ENCODE measurements around the gene HOXC9. TPM values are rescaled to one million over a fixed set of nuclear protein-coding genes. Genes with fewer than 3 reads are reported as not detected.

The HOXC9 gene
- total RNA-seq, 1 donor from 2014 or later = not detected

DNA sequence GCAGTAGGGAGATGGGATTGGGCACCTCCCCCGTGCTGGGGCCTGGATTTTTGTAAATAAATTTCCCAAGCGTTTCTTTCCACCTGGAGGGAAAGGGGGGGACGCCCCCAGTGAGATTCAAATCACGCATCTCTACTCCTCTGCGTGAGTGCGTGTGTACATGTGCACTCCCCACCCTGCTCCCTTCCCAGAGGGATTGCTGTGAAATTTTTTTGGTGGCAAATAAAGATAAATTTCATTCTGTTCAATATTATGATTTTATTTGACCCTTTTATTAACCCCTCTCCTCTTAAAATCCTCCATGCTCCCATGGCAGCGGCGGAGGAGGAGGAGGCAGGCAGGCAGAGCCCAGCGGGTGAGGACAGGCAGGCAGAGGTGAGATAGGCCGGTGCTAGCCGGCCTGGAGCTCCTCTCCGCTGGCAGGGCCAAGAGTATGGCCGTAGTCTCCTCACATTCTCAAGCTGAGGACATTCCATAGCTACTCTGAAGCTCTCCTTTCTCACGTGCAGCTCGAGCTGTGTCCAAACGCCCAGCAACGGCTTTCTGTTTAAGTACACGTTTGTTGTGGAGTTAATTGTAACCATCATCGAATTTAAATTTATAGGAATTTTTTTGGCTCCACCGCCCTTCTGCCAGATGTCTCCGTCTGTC, 23.7 kb upstream of the HOXC9 start:
- POLR2A ChIA-PET = interaction anchor here (0.8 kb wide), 1 partner anchor 8 kb away, joined by 4 read pairs; the partner anchor contains the start of gene HOXC10
- intact Hi-C loops (cut with micrococcal nuclease) = no loop called here
- H3K27me3 Mint-ChIP-seq = peaks cover 76% of the 10 kb centered on the region
- peaks cover 4% of the 10 kb centered on the region for H3K9me3 Mint-ChIP-seq
- CTCF ChIA-PET = no interaction called here
- H3K4me3 Mint-ChIP-seq = no peak overlapping the region
- TF ChIP-seq, protein P1, sequence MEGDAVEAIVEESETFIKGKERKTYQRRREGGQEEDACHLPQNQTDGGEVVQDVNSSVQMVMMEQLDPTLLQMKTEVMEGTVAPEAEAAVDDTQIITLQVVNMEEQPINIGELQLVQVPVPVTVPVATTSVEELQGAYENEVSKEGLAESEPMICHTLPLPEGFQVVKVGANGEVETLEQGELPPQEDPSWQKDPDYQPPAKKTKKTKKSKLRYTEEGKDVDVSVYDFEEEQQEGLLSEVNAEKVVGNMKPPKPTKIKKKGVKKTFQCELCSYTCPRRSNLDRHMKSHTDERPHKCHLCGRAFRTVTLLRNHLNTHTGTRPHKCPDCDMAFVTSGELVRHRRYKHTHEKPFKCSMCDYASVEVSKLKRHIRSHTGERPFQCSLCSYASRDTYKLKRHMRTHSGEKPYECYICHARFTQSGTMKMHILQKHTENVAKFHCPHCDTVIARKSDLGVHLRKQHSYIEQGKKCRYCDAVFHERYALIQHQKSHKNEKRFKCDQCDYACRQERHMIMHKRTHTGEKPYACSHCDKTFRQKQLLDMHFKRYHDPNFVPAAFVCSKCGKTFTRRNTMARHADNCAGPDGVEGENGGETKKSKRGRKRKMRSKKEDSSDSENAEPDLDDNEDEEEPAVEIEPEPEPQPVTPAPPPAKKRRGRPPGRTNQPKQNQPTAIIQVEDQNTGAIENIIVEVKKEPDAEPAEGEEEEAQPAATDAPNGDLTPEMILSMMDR (IDR thresholded peaks at IDR 0.05) = no peak
- H3K36me3 Mint-ChIP-seq (ENCODE audit: low read depth) = no peaks in the 10 kb centered on the region
- H3K27ac Mint-ChIP-seq = no peak overlapping the region
- ATAC-seq (ENCODE audit: low read depth) = no peak
- no peak for DNase-seq
- H3K4me1 Mint-ChIP-seq = peaks cover 15% of the 10 kb centered on the region

DNA sequence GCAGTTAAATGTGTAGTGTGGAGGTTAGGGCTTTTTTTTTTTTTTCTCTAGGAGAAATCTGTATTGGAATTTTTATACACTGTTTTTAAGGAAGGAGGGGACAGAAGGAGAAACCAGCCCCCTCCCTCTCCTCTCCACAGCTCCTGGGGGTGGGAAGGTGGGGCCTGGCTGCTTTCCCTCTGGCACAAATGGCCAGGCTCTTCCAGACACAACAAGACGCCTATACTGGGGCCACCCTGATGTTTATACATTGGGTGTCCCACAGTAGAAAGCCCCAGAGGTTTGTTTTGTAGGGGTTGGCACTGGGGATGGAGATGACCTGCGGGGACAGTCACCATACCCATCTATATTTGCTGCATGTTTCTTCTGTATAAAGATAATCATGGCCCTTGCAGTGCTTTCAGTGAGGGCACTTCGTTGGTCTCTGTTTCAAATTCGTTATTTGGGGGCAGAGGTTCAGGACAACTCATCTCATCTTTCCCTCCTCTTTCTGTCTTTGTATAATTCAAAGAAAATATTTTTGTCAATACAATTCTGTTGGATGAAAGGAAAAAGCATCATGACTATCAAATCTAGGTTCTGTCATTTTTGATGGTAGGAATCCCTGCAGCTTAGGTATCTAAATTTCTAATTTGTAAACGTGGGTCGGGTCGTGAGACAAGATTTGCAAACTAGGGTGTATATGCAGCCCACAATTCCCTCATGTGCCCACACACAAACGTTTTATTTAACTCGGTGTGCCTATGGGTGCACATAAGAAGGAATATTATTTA, 23.0 kb upstream of the HOXC9 start:
- Mint-ChIP-seq H3K4me3 (no peak overlapping the region), H3K4me1 (peaks cover 15% of the 10 kb centered on the region), H3K27ac (no peak overlapping the region), H3K36me3 (ENCODE audit: low read depth) (no peaks in the 10 kb centered on the region), H3K9me3 (peaks cover 4% of the 10 kb centered on the region), H3K27me3 (peaks cover 76% of the 10 kb centered on the region)
- DNase-seq (no peak), ATAC-seq (ENCODE audit: low read depth) (no peak)
- CTCF ChIA-PET = no interaction called here
- intact Hi-C loops (cut with micrococcal nuclease) = no loop called here
- POLR2A ChIA-PET = interaction anchor here (0.7 kb wide), 1 partner anchor 82 kb away, joined by 4 read pairs; no protein-coding TSS in a partner anchor
- TF ChIP-seq, protein P1 (IDR thresholded peaks at IDR 0.05) = no peak

DNA sequence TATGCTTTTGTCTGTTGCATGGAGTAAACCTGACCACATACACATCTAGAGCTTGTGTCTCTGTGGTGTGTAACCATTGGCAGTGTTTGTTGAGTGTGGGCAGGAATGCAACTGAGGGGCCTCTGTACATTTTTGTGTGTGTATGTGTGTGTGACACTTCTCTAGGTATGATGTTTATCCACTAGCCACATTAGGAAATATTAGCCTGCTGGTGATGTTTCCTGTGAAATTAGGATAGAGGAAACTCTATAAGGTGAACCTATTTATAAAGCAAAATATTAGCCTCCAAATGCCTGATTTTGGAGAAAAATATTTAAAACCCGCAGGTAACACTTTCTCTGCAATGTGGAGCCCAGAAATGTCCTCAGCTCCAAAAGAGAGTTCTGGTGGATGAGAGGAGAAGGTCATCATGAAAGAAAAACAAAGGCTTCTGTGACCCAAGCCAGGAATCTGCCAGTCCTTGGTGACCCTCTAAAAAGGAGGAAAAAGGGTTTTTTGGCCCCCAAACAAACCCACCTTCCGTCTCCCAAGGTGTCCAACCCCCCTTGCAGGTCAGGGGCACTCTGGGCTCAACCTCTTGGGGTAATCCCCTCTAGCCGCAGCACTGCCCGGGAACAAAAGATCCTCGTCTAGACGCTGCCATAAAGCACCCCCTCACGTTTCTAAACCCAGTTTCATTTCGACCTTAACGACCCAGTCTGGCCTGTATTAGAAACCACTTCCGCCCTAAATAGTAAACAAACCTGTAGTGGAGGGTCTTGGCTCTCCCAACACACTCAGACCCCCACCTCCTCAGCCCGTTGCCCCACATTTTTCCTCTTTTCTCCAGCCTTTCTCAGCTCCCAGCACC, 22.1 kb upstream of the HOXC9 start:
- intact Hi-C loops (cut with micrococcal nuclease) = no loop called here
- peaks cover 15% of the 10 kb centered on the region for H3K4me1 Mint-ChIP-seq
- H3K27me3 Mint-ChIP-seq = peaks cover 75% of the 10 kb centered on the region
- no peak overlapping the region for H3K27ac Mint-ChIP-seq
- peaks cover 2% of the 10 kb centered on the region for H3K9me3 Mint-ChIP-seq
- POLR2A ChIA-PET = interaction anchor here (0.6 to 0.7 kb wide), 2 partner anchors 54 to 81 kb away, joined by 4 read pairs; no protein-coding TSS in a partner anchor
- TF ChIP-seq, protein P1 (IDR thresholded peaks at IDR 0.05) = no peak
- H3K4me3 Mint-ChIP-seq = no peak overlapping the region
- no peak for DNase-seq
- CTCF ChIA-PET = no interaction called here
- ATAC-seq (ENCODE audit: low read depth) = no peak
- H3K36me3 Mint-ChIP-seq (ENCODE audit: low read depth) = no peaks in the 10 kb centered on the region

DNA sequence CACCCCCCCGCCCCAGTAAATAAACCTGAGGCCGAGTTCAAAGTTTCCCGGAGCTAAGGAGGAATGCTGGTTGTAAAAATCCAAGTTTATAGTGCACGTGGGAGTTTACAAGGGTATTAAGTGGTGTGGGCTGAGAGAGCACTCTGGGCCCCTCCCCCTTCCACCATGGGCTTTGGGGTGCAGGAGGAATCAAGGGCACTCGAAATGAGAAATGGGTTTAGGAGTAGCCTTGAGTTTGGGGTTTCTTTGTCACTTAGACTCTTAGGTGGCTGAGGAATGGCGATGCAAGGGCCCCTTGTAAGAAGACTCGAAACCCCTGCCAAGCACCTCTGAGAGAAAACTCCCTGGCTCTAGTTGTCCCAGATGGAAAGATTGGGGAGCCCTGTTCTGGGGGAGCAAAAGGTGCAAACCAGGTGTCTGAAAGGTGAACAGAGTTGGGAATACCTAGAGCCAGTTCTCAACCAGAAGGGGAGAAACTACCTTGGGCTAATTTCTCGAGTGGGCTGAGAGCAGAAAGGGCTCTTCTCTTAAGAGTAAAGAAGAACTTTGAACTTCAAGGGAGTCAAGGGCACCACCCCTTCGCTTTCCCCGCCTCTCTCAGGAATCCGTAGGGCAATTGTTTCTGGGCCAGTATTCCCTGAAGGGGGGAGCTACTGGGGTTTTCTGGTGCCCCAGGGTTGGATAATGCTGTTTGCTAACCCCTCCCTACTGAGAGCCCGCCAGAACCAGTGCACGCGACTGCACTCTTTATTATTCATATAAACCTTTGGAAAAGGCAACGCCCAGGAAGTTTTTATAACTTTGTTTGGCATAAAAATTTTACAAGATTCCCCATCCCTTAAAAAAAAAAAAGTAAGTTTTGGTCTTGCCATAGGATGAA, 21.2 kb upstream of the HOXC9 start:
- Mint-ChIP-seq H3K27me3 (peaks cover 77% of the 10 kb centered on the region), H3K4me3 (no peak overlapping the region), H3K27ac (no peak overlapping the region), H3K9me3 (peaks cover 2% of the 10 kb centered on the region), H3K4me1 (peaks cover 10% of the 10 kb centered on the region), H3K36me3 (ENCODE audit: low read depth) (no peaks in the 10 kb centered on the region)
- CTCF ChIA-PET = no interaction called here
- TF ChIP-seq, protein P1 (IDR thresholded peaks at IDR 0.05) = no peak
- DNase-seq = no peak
- no peak for ATAC-seq (ENCODE audit: low read depth)
- POLR2A ChIA-PET = interaction anchor here (0.6 kb wide), 1 partner anchor 53 kb away, joined by 4 read pairs; no protein-coding TSS in a partner anchor
- intact Hi-C loops (cut with micrococcal nuclease) = no loop called here

Data from activated B cell treated with CpG ODN at 0.5 μM for 24 hours (primary cell).